ENCODE measurements around the gene RBM47. TPM values are rescaled to one million over a fixed set of nuclear protein-coding genes. Genes with fewer than 3 reads are reported as not detected.

RBM47 gene
- total RNA-seq, 1 donor from 2014 or later: 110 TPM

- DNase-seq (ENCODE audit: low spot score): no peak
These were observed 139.2 kb downstream of the RBM47 start for GRCh38 chr4:40490481-40490880.

GRCh38 chr4:40489961-40490360 lies 139.7 kb downstream of the RBM47 start:
- DNase-seq (ENCODE audit: low spot score): no peak

- DNase-seq (ENCODE audit: low spot score): no peak
These were observed 143.1 kb downstream of the RBM47 start for GRCh38 chr4:40486534-40486933.

- no peak for DNase-seq (ENCODE audit: low spot score)
These were observed 145.1 kb downstream of the RBM47 start for GRCh38 chr4:40484346-40485090.

GRCh38 chr4:40482985-40483647 lies 146.5 kb downstream of the RBM47 start:
- no peak for DNase-seq (ENCODE audit: low spot score)

- DNase-seq (ENCODE audit: low spot score): no peak
These were observed 147.7 kb downstream of the RBM47 start for GRCh38 chr4:40481977-40482376.

- DNase-seq (ENCODE audit: low spot score): no peak
These were observed 149.4 kb downstream of the RBM47 start for GRCh38 chr4:40480291-40480690.

- no peak for DNase-seq (ENCODE audit: low spot score)
These were observed 150.3 kb downstream of the RBM47 start for GRCh38 chr4:40479378-40479777.

GRCh38 chr4:40475609-40476008 lies 154.1 kb downstream of the RBM47 start:
- DNase-seq (ENCODE audit: low spot score): no peak

- no peak for DNase-seq (ENCODE audit: low spot score)
These were observed 155.9 kb downstream of the RBM47 start for GRCh38 chr4:40473578-40474388.

GRCh38 chr4:40471923-40472322 lies 157.7 kb downstream of the RBM47 start:
- DNase-seq (ENCODE audit: low spot score): no peak

GRCh38 chr4:40466789-40467188 lies 162.9 kb downstream of the RBM47 start:
- DNase-seq (ENCODE audit: low spot score): no peak

- DNase-seq (ENCODE audit: low spot score): no peak
These were observed 167.3 kb downstream of the RBM47 start for GRCh38 chr4:40462326-40462725.

GRCh38 chr4:40461879-40462278 lies 167.8 kb downstream of the RBM47 start:
- no peak for DNase-seq (ENCODE audit: low spot score)

- no peak for DNase-seq (ENCODE audit: low spot score)
These were observed 168.6 kb downstream of the RBM47 start for GRCh38 chr4:40461062-40461461.

GRCh38 chr4:40458683-40459082 lies 171.0 kb downstream of the RBM47 start:
- DNase-seq (ENCODE audit: low spot score): no peak

GRCh38 chr4:40458109-40458508 lies 171.6 kb downstream of the RBM47 start:
- no peak for DNase-seq (ENCODE audit: low spot score)

GRCh38 chr4:40455340-40455902 lies 174.2 kb downstream of the RBM47 start:
- DNase-seq (ENCODE audit: low spot score): no peak

GRCh38 chr4:40454816-40455215 lies 174.8 kb downstream of the RBM47 start:
- DNase-seq (ENCODE audit: low spot score): no peak

- no peak for DNase-seq (ENCODE audit: low spot score)
These were observed 175.8 kb downstream of the RBM47 start for GRCh38 chr4:40453912-40454311.

GRCh38 chr4:40448875-40449274 lies 180.8 kb downstream of the RBM47 start:
- no peak for DNase-seq (ENCODE audit: low spot score)

GRCh38 chr4:40446839-40447238 lies 182.8 kb downstream of the RBM47 start:
- DNase-seq (ENCODE audit: low spot score): no peak
